ENCODE measurements around the gene MPC2. TPM values are rescaled to one million over a fixed set of nuclear protein-coding genes. Genes with fewer than 3 reads are reported as not detected.

MPC2 gene
- total and polyA plus RNA-seq, 9 donors, result 22.1 to 91.2 (median 49.3) TPM

- no peaks in the 10 kb centered on the region for H3K36me3 ChIP-seq
- TF ChIP-seq POLR2A (IDR thresholded peaks at IDR 0.05) (no peak), CTCF (IDR thresholded peaks at IDR 0.05) (no peak), EP300 (IDR thresholded peaks at IDR 0.05) (no peak)
- H3K27me3 ChIP-seq, result no peaks in the 10 kb centered on the region
- H3K4me1 ChIP-seq (ENCODE audit: insufficient read depth), result no peaks in the 10 kb centered on the region
- intact Hi-C loops (cut with DNase I), result no loop called here
- H3K27ac ChIP-seq, result no peak overlapping the region
- 10 to 39% (median 18%) methylated on average over 4 of the region's 4 CpGs for WGBS, 3 donors
- no peak overlapping the region for H3K4me3 ChIP-seq
- DNase-seq, result no peak
- H3K9me3 ChIP-seq, result no peaks in the 10 kb centered on the region
Observed at GRCh38 chr1:167904652-167905130, 32.2 kb downstream of the MPC2 start.

GRCh38 chr1:167900907-167901306, 36.0 kb downstream of the MPC2 start:
- 89 to 93% (median 92%) methylated on average over 4 of the region's 4 CpGs for WGBS, 3 donors
- DNase-seq, result no peak
- intact Hi-C loops (cut with DNase I), result no loop called here

GRCh38 chr1:167899253-167899681, 37.6 kb downstream of the MPC2 start:
- H3K4me3 ChIP-seq, result no peak overlapping the region
- peak in 3 of 5 donors; percentile 14 to 62 (median 24) for DNase-seq
- no peaks in the 10 kb centered on the region for H3K36me3 ChIP-seq
- H3K27ac ChIP-seq, result no peak overlapping the region
- H3K27me3 ChIP-seq, result no peaks in the 10 kb centered on the region
- TF ChIP-seq CTCF (IDR thresholded peaks at IDR 0.05), result no peak
- TF ChIP-seq EP300 (IDR thresholded peaks at IDR 0.05), result no peak
- no peak for TF ChIP-seq POLR2A (IDR thresholded peaks at IDR 0.05)
- no peaks in the 10 kb centered on the region for H3K9me3 ChIP-seq
- 59 to 78% (median 75%) methylated on average over 4 of the region's 4 CpGs for WGBS, 3 donors
- H3K4me1 ChIP-seq (ENCODE audit: insufficient read depth), result no peaks in the 10 kb centered on the region
- intact Hi-C loops (cut with DNase I), result no loop called here

More at GRCh38 chr1:167900907-167901306, 36.0 kb downstream of the MPC2 start:
- H3K4me3 ChIP-seq, result no peak overlapping the region
- TF ChIP-seq POLR2A (IDR thresholded peaks at IDR 0.05) (no peak), CTCF (IDR thresholded peaks at IDR 0.05) (no peak), EP300 (IDR thresholded peaks at IDR 0.05) (no peak)
- H3K4me1 ChIP-seq (ENCODE audit: insufficient read depth), result no peaks in the 10 kb centered on the region
- no peaks in the 10 kb centered on the region for H3K27me3 ChIP-seq
- no peak overlapping the region for H3K27ac ChIP-seq
- no peaks in the 10 kb centered on the region for H3K36me3 ChIP-seq
- no peaks in the 10 kb centered on the region for H3K9me3 ChIP-seq

GRCh38 chr1:167898578-167899222, 38.2 kb downstream of the MPC2 start:
- 91 to 94% (median 94%) methylated on average over 9 of the region's 9 CpGs for WGBS, 3 donors
- no peak overlapping the region for H3K27ac ChIP-seq
- H3K9me3 ChIP-seq, result no peaks in the 10 kb centered on the region
- H3K27me3 ChIP-seq, result no peaks in the 10 kb centered on the region
- TF ChIP-seq POLR2A (IDR thresholded peaks at IDR 0.05), result no peak
- no peak for TF ChIP-seq EP300 (IDR thresholded peaks at IDR 0.05)
- no peak for TF ChIP-seq CTCF (IDR thresholded peaks at IDR 0.05)
- DNase-seq, result no peak
- intact Hi-C loops (cut with DNase I), result no loop called here
- no peak overlapping the region for H3K4me3 ChIP-seq
- no peaks in the 10 kb centered on the region for H3K4me1 ChIP-seq (ENCODE audit: insufficient read depth)
- no peaks in the 10 kb centered on the region for H3K36me3 ChIP-seq

Data from ovary (tissue), 9 donors.